ENCODE measurements around the gene TMPRSS12. TPM values are rescaled to one million over a fixed set of nuclear protein-coding genes. Genes with fewer than 3 reads are reported as not detected.

TMPRSS12 gene
- total and polyA plus RNA-seq, 2 of the 13 experiments (the other 11 are each of a cell fraction or from before 2014, with no cell fraction given): not detected

DNA sequence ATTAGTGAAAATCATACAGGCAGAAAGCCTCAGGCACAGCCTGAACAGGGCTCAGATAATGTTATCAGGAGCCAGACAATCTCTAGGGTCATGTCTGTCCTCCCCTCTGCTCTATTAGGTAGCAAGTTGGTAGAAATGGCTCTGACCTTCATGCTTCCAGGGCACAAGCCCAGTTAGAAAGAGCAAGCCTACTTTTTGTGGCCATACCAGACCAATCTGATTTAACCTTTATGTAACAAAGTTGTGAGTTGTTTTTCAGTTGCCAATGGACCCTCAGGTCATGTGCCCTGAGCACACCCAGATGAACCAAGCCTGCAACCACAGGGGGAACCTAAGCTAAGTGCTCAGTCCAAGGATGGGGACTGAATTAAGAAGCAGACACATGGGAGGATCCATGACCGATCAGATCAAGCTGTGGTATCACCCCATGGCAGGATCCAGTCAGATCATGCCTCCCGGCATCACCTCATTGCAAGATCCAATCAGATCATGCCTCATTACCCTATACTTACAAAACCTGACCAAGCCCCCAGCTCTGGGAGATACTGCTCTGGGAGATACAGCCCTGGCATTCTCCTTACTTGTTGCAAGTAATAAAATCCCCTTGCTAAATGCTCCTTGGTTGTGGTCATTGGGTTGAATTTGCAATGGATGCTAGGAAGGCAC lies 90.9 kb downstream of the TMPRSS12 start (continued):
- TF ChIP-seq KLF16 (CRISPR knock-in tag; IDR thresholded peaks at IDR 0.05) (peak in 1 of 2 experiments; percentile 18; a peak in 1 of 4 replicates), TEAD2 (CRISPR knock-in tag; IDR thresholded peaks at IDR 0.05) (no peak), BRD4 (CRISPR knock-in tag; IDR thresholded peaks at IDR 0.05) (0 out of 2 replicates have a peak, but pooled peaks have one; percentile 9), CEBPB (IDR thresholded peaks at IDR 0.05; ENCODE audit: borderline replicate concordance, low read depth, low read length) (no peak), ZNF678 (CRISPR knock-in tag; IDR thresholded peaks at IDR 0.05) (no peak), ELF3 (CRISPR knock-in tag; IDR thresholded peaks at IDR 0.05) (peak; percentile 25; the same call in 1 of the 2 replicates), SALL1 (CRISPR knock-in tag; IDR thresholded peaks at IDR 0.05) (peak; percentile 35; the same call in 1 of the 2 replicates), ZNF879 (CRISPR knock-in tag; IDR thresholded peaks at IDR 0.05) (0 out of 2 replicates have a peak, but pooled peaks have one; percentile 33), FOXK1 (CRISPR knock-in tag; IDR thresholded peaks at IDR 0.05; ENCODE audit: borderline replicate concordance, low read depth) (0 out of 2 replicates have a peak, but pooled peaks have one; percentile 22), RORA (CRISPR knock-in tag; IDR thresholded peaks at IDR 0.05) (no peak), ZNF83 (CRISPR knock-in tag; IDR thresholded peaks at IDR 0.05; ENCODE audit: borderline replicate concordance) (no peak), ZMYM4 (CRISPR knock-in tag; IDR thresholded peaks at IDR 0.05) (peak; percentile 47), NFKB2 (CRISPR knock-in tag; IDR thresholded peaks at IDR 0.05; ENCODE audit: borderline replicate concordance) (no peak)
- TF ChIP-seq, protein P1, sequence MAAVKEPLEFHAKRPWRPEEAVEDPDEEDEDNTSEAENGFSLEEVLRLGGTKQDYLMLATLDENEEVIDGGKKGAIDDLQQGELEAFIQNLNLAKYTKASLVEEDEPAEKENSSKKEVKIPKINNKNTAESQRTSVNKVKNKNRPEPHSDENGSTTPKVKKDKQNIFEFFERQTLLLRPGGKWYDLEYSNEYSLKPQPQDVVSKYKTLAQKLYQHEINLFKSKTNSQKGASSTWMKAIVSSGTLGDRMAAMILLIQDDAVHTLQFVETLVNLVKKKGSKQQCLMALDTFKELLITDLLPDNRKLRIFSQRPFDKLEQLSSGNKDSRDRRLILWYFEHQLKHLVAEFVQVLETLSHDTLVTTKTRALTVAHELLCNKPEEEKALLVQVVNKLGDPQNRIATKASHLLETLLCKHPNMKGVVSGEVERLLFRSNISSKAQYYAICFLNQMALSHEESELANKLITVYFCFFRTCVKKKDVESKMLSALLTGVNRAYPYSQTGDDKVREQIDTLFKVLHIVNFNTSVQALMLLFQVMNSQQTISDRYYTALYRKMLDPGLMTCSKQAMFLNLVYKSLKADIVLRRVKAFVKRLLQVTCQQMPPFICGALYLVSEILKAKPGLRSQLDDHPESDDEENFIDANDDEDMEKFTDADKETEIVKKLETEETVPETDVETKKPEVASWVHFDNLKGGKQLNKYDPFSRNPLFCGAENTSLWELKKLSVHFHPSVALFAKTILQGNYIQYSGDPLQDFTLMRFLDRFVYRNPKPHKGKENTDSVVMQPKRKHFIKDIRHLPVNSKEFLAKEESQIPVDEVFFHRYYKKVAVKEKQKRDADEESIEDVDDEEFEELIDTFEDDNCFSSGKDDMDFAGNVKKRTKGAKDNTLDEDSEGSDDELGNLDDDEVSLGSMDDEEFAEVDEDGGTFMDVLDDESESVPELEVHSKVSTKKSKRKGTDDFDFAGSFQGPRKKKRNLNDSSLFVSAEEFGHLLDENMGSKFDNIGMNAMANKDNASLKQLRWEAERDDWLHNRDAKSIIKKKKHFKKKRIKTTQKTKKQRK (IDR thresholded peaks at IDR 0.05; ENCODE audit: low read length): no peak
- TF ChIP-seq, protein P2, sequence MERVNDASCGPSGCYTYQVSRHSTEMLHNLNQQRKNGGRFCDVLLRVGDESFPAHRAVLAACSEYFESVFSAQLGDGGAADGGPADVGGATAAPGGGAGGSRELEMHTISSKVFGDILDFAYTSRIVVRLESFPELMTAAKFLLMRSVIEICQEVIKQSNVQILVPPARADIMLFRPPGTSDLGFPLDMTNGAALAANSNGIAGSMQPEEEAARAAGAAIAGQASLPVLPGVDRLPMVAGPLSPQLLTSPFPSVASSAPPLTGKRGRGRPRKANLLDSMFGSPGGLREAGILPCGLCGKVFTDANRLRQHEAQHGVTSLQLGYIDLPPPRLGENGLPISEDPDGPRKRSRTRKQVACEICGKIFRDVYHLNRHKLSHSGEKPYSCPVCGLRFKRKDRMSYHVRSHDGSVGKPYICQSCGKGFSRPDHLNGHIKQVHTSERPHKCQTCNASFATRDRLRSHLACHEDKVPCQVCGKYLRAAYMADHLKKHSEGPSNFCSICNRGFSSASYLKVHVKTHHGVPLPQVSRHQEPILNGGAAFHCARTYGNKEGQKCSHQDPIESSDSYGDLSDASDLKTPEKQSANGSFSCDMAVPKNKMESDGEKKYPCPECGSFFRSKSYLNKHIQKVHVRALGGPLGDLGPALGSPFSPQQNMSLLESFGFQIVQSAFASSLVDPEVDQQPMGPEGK (CRISPR knock-in tag; IDR thresholded peaks at IDR 0.05): no peak
- TF ChIP-seq, protein P3, sequence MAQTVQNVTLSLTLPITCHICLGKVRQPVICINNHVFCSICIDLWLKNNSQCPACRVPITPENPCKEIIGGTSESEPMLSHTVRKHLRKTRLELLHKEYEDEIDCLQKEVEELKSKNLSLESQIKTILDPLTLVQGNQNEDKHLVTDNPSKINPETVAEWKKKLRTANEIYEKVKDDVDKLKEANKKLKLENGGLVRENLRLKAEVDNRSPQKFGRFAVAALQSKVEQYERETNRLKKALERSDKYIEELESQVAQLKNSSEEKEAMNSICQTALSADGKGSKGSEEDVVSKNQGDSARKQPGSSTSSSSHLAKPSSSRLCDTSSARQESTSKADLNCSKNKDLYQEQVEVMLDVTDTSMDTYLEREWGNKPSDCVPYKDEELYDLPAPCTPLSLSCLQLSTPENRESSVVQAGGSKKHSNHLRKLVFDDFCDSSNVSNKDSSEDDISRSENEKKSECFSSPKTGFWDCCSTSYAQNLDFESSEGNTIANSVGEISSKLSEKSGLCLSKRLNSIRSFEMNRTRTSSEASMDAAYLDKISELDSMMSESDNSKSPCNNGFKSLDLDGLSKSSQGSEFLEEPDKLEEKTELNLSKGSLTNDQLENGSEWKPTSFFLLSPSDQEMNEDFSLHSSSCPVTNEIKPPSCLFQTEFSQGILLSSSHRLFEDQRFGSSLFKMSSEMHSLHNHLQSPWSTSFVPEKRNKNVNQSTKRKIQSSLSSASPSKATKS (CRISPR knock-in tag; IDR thresholded peaks at IDR 0.05): 0 out of 2 replicates have a peak, but pooled peaks have one; percentile 35
- TF ChIP-seq, protein P4, sequence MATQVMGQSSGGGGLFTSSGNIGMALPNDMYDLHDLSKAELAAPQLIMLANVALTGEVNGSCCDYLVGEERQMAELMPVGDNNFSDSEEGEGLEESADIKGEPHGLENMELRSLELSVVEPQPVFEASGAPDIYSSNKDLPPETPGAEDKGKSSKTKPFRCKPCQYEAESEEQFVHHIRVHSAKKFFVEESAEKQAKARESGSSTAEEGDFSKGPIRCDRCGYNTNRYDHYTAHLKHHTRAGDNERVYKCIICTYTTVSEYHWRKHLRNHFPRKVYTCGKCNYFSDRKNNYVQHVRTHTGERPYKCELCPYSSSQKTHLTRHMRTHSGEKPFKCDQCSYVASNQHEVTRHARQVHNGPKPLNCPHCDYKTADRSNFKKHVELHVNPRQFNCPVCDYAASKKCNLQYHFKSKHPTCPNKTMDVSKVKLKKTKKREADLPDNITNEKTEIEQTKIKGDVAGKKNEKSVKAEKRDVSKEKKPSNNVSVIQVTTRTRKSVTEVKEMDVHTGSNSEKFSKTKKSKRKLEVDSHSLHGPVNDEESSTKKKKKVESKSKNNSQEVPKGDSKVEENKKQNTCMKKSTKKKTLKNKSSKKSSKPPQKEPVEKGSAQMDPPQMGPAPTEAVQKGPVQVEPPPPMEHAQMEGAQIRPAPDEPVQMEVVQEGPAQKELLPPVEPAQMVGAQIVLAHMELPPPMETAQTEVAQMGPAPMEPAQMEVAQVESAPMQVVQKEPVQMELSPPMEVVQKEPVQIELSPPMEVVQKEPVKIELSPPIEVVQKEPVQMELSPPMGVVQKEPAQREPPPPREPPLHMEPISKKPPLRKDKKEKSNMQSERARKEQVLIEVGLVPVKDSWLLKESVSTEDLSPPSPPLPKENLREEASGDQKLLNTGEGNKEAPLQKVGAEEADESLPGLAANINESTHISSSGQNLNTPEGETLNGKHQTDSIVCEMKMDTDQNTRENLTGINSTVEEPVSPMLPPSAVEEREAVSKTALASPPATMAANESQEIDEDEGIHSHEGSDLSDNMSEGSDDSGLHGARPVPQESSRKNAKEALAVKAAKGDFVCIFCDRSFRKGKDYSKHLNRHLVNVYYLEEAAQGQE (IDR thresholded peaks at IDR 0.05; ENCODE audit: borderline replicate concordance in 1 of 2, low read depth in 1 of 2, low read length in 2 of 2): no peak
